ENCODE data around the gene KLHL1.

KLHL1 gene

DNA sequence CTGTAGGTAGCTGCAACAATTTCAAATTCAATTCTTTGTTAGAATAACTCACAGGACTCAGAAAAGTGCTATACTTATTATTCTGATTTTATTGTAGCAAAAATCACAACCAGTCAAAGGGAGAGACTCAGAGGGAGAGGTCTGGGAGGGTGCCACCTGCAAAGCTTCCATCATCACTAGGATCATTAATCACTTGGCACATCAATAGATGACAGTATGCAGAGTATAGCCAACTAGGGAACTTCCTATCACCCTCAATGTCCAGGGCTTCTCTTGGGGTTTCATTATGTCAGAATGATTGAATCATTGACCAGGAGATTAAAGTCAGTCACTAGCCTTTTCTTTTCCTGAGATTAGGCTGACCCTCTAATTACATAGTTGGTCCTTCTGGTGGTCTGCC is 432.0 kb downstream of the KLHL1 start:
- DNase-seq = no peak

GRCh38 chr13:69660155-69660554 is 448.1 kb downstream of the KLHL1 start:
- DNase-seq = peak; percentile 0

DNA sequence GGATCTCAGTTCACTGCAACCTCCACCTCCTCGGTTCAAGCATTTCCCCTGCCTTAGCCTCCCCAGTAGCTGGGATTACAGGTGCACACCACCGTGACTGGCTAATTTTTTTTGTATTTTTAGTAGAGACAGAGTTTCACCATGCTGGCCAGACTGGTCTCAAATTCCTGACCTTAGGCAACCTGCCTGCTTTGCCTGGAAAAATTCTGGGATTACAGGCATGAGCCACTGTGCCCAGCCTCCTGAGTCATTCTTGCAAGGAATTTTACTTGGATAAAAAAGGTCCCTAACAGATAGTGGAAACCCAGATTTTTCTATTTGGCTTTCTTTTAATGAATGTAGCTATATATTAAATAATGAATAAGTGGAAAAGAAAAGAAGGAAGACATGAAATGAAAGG is 450.6 kb downstream of the KLHL1 start:
- DNase-seq = no peak

- no peak for DNase-seq
These were observed 453.9 kb downstream of the KLHL1 start for GRCh38 chr13:69654392-69654791.
